Measurements from ENCODE around the gene PXDN.
"Not testable (repeated sequence)": the region's sequence is repeated elsewhere in the genome, so short reads cannot be mapped to it uniquely, and the experiment has no call there.

PXDN gene

DNA sequence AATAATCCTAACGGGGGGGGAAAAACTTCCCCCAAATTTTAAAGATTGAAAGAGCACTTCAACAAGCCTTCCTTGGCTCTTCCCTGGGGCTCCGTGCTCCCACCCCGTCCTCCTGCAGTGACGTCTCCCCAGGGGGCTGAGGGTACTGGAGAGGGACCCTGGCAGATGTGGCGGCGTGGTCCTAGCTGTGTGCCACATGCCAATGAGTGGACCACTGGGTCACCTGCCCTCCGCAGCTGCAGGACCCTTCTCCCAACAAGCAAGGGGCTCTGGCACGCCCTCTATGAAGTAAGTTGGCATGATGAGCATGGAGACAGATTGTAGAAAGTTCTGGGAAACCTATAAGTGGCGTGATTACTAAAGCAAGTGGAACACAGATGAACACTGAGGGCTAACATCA, 46.7 kb downstream of the PXDN start:
- DNase-seq: no peak

DNA sequence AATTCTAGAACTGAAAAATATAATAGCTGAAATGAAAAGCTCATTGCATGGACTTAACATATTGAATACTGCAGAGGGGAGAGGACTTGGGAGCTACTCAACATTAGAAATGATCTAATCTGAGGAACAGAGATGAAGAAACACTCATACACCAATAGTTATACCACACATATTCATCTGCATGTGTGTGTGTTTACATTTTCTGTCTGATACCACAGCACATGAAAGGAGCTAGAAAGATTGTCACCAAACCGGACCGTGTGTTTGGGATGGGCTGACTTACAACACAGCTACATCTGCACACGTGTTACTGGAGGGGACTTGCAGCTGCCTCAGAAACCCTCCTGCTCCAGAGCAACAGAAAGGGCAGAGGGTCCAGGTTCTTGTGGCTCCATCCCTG, 47.8 kb downstream of the PXDN start:
- DNase-seq: no peak

DNA sequence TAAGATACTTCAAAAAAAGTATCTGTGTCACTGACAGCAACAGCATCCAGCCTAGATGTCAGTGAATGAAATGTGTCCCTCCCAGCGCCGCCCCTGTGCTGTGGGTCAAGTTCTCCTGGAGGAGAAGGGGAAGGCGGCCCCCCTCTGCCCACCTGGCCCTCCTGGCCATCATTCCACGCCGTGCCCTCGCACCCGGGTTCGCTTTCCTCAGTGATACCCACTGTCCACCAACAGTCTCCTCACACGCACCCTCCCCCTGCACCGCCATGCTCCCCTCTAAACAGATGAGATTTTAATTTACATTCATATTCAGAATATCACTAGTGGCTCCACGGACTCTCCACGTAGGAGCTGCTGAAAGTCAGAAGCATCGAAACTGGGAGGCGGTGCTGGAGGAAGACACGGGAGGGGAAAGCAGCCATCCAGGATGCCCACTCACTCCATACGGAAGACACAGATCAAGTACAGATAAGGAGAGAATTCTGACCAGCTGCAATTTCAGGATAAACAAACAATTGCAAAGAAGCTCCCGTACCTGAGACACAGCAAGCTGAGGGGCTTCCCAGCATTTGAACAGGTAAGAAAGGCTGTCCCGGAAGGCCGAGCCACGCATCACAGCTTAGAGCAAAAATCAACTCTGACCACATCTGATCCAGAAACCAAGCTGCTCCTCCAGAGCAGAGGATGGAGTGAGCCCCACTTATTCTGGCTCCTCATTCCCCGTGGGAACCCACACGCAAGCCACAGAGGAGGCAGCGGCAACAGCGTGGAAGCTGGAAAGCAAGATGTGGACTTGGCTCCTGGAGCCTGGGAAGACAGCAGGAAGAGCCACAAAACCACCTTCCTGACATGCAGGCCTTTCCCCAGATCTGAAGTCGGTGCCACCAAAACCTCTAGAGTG, 49.7 kb downstream of the PXDN start:
- DNase-seq: no peak

DNA sequence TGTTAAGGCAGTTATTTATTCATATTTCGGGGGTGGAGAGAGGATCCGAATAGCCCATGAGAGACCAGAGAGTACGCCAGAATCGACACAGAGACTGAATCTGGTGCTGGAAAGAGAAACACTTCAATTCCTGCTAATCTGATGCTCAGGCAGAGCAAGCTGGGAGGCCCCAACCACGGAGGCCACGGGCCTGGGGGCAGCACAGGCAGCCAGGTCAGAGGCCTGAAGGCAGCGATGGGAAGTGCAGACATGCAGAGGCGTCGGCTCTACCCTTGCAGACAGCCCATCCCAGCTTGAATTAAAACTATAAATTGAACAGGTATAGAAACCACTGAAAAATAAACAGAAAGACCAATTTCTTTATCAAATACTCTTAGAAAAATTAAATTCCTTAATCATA, 50.6 kb downstream of the PXDN start:
- DNase-seq: no peak

DNA sequence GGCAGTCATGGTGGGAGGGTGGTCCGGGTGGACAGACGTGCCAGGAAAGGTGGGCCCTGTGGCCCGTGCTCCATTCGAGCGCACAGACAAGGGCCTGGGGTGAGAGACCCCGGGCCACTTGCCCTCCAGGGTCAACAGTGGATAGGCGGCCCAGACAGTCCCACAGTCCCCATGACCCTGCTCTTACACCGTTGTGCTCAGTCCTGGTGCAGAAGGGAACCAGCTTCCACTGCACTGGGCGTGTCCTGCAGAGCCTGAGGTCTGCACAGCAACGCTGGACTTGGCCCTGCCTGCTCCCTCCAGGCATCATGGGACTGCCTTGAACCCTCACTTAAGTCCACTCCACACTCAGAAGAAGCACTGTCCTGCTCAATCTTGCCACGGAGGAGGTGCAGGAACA, 52.0 kb downstream of the PXDN start:
- no peak for DNase-seq

DNA sequence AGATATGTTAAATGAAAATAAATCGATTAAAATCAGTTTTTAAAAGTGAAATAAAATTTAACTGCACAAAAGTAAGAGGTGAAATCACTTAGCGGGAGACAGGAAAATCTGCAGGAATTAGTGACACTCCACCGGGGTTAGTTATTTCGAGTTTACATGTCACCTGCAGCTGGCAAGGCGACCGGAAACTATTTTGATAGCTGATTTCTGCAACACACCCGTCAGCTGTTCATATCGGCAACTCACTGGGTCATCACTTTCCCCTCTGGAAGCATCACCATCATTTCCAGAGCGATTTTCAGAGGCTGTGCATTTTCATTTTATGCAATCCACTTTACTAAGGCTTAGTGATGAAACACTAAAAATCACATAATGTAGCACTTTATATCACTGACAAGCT, 52.9 kb downstream of the PXDN start:
- no peak for DNase-seq

DNA sequence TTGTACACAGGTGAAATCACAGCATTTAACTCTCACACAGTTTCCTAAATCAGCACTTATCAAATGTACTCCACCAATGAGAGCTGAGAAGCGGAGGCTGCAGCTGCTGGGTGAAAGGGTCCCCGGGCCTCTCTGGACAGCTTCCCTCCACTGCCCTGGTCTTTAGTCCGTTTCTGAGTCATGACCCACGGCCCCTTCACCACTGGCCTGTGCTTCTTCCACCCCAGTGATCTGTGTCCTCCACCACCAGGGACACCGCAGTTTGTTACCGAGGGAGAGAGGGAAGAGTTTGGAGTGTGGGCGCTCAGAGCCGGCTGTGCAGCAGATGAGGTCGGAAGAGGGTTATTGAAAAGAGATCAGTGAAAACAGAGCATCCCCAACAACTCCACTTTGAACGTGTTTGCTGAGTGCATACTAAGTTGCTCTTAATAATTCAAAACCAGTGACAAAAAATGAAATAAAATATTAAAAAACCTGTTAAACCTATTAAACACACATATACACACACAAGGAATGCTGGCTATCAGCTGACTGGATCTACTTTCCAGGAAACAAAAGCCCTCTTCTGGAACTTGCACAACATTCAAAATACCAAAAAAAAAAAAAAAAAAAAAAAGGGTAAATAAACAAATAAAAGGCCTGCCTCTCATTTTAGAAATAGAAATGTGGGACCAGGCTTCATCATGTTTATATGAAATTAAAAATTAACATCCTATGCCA, 54.1 kb downstream of the PXDN start:
- no peak for DNase-seq

DNA sequence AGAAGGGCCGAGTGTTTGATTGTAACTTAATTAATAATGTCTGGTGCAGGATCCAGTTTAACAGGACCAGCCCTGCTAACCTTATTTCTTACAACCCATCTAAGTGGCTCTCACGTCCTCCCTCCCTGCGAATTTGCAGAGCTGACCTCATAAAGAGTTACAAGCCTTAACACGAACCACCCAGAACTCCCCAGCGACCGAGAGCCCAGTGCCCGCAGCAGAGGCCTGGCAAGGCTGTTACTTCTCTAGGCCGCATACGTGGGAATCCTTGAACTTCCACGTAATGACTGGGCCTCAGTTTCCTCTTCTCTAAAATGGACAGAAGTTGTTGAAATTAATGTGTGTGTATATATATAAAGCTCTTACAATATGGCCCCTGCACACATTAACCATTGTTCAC, 55.5 kb downstream of the PXDN start:
- no peak for DNase-seq

DNA sequence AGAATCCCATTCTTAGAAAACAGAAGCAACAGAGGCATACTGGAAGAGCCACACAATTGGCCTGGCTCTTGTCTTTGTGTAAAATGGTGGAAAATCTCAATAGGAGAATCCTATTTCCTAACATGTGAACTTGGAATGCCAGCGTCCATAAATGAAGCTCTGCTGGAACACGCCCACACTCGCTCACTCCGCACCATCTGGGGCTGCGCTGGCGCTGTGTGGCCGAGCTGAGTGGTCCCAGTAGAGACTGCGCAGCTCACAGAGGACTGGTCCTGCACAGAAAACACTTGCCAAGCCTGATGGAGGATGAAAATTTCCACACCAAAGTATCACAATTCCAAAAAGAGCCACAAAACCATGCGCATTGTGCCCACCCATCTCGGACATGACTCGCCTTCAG, 56.2 kb downstream of the PXDN start:
- DNase-seq: no peak

DNA sequence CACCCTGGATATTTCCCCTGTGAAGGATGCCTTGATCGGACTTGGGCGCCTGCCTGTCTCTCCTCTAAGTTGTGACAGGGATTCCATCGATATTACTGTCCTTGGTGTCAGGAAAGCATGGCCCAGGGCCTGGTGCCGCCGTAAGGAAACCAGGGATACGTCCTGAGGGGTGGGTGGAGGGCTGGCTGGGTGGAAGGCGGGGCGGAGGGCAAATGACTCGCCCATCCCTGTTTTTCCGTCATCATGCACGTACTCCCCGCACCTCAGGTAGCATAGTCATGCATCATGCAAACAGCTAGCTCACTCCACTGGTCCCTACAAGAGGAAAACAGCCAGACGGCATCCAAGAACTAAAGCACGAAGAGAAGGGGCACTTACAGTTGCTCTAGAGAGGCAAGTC, 57.1 kb downstream of the PXDN start:
- DNase-seq: no peak

DNA sequence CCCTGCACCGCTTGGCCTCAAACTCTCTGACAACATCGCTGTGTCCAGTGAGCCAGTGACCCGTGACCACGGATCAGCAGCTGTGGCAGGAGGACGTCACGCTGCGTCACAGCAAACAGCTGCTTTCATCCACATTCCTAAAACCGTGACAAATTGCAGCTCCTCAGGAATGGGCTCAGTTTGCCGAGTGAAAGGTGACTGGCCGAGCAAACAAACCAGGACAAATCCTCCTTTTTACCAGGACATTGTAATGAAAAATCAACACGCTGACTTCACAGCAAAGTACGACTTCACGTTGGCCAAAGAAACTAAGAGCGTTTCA, 57.6 kb downstream of the PXDN start:
- no peak for DNase-seq

DNA sequence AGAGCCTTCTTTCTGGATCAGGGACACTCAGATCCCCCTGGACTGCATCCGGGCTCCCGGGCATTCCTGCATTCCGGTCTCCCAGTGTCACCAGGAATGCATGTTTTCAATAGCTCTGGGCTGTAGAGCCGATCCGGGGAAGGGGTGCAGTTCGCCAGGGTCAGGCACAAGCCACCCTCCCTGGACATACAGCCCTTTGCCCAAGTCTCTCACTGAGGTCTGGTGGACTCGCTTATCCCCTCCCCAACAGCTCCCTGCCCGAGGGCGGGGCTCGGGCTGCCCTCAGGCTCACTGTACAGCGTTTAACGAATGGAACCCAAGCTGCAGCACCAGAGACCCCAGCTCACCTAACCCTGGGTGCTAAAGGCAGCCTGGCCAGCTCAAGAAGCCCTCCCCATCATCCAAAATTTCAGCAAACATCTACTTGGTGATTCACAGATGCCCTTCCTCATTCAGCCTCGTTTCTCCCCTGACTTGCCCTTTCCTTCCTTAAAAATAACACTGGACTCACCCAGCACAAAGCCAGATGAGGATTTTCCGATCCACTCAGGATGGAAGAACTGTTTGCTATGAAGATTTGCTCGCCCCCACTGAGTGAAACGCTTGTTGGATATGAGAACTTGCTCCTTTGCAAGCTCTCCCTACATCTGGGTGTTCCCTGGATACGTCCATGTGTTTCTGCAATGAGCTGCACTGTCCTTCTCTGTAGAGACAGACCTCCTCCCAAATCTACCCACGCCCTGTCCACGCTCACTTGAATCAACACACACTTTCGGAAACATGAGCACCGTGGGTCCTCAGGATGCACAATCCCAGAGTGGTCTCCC, 58.1 kb downstream of the PXDN start:
- no peak for DNase-seq

DNA sequence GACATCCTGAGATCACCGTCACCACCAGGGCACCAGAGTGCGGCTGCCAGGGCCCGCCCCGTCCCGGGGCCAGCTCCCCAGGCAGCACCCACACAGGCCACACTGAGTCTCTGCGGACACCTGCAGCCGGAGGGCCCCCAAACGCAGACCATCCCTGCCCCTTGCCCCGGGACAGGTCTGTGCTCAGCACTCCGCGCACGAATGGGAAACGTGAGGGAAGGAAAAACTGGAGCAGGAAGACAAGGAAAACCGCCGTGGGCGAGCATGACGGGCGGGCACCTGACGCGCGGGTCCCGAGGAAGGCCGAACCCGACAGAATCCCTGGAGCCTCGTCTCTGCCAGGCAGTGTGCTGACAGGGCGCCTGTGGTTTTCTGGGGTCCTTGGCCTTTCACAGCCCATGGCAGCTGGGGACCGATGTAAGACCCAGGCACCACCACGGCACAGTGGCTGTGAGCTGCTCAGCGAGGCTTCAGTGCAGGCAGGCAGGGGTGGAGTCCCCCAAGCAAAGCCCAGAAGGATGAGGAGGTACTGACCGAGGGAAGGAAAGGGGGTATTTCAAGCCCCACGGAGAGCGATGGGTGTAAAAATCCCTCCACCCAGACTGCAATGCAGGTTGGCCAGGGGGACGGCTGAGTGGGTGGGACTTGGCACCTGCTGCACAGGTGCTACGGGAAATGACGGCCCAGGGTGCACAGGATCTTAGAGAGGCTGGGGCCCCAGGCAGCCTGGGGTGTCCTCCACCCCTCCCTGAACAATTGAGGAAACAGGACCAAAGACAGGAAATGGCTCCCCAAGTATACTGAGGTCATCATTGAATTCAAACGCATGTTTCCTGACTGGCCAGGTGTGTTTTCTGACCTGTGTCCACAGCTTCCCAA, 59.0 kb downstream of the PXDN start:
- no peak for DNase-seq

DNA sequence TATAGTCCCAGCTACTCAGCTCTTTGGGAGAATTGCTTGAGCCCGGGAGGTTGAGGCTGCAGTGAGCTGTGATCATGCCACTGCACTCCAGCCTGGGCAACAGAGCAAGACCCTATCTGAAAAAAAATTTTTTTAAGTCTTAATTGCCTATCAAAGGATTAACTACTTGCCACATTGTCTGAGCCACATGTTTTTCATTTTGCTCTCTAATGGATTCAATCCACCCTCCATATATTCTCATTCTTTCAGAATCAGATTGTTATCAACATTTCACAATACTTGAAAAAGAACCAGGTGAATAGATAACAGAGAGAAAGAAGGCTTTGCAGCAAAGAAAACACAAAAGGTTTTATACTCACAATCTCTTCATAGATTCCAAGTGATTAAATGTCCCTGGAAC, 61.0 kb downstream of the PXDN start:
- DNase-seq: no peak

DNA sequence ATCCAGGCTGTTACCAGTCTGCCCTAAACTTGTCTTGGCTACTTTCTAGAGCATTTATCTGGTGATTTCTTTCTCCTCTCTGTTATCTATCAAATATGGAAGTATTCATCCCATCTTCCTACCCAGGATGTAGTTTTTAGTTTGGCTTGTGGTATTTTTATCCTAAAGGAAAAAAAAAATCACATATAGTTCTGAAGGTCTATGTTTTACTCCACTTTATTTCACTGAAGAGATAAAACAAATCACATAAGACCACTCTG, 62.2 kb downstream of the PXDN start:
- DNase-seq: no peak

DNA sequence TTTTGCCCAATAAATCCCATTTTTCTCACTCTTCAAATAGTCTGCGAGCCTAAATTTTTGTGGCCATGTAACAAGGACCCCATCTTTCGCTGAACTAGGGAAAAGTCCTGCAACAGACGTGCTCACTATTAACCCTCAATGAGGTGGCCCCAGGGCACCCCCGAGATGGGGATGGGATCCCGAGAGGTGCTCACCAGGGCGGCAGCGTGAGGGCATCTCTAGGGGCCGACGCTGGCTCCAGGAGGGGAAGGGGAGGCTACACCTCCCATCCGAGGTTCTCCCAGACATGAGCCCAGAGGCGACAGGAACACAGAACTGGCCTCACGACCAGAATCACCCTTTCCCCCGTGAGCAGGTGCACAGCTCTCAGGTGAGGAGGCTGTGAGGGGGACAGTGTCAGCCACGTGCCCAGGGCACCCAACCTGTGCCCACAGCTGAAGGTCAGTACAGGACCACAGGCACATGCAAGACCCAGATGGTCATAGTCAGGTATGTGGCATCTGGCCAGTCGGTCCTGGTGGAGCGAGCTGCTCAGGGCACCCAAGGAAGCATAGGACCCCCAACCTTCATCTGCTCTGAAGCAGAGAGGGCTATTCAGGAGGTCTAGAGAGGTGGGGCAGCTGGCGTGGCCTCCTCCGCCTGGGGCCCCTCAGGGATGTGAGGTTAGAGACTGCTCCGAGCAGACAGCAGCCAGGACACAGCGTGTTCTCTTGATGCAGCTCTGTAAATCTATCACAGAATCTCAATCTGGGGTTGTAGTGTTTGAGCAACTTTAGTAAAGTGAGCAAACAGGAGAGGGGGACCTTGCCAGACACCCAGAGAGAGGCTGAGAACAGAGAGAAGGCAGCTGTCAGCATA, 62.8 kb downstream of the PXDN start:
- DNase-seq: no peak

DNA sequence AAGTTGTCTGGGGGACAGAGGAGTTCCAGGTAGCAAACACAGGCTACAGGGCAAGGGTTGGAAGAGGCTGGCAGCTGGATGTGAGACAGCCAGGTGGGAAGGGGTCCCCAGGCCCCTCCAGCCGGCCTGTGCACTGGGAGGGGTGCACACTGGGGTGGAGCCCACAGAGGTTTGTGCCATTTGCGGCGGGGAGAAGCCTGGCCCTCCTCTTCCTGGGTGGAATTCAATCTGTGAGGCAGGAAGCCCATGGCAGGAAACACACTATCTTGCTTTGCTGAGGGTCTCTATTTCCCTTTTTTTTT, 63.3 kb downstream of the PXDN start:
- DNase-seq: no peak

DNA sequence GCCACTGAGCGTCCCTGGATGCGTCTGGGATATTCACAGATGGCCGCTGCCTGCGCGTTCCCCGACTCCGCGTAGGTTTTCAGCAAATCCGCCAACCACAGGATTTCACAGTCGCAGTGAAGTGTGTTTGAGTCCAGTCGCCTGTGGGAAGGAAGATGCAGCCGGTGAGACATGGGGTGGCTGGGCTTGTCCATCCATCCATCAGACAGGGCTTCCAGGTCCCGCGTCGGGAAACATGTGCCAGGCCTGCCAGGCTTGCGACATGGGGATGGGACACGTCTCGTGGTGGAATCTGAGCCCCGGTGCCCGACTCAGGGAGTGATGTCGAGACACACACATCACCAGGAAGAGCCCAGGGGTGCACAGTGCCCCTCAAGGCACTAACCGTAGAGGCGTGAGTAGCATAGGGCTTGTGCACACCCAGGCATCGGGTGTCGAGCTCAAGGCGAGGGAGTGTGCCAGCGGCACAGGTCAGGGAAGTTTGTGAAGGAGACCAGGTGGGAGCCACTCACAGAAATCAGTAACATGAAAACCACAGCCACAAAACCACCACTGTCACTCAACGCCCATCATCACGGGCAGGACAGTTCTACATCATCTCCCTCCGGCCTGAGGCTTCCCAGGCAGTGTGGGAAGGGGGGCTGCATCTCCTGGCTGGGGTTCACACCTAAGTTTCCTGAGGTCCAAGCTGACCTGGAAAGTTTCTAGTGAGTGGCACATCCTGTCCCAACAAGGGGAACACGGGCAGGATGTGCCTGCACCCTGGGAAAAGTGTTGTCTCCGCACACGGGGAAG, 63.9 kb downstream of the PXDN start:
- DNase-seq: no peak

DNA sequence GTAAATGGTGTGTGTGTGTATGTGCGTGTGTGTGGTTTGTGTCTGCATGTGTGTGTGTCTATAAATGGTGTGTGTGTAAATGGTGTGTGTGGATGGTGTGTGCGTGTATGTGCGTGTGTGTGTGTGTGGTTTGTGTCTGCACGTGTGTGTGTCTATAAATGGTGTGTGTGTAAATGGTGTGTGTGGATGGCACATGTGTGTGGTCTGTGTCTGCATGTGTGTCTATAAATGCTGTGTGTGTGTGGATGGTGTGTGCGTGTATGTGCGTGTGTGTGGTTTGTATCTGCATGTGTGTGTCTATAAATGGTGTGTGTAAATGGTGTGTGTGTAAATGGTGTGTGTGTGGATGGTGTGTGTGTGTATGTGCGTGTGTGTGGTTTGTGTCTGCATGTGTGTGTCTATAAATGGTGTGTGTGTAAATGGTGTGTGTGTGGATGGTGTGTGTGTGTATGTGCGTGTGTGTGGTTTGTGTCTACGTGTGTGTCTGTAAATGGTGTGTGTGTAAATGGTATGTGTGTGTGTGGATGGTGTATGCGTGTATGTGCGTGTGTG, 64.8 kb downstream of the PXDN start:
- not testable (repeated sequence) for DNase-seq

DNA sequence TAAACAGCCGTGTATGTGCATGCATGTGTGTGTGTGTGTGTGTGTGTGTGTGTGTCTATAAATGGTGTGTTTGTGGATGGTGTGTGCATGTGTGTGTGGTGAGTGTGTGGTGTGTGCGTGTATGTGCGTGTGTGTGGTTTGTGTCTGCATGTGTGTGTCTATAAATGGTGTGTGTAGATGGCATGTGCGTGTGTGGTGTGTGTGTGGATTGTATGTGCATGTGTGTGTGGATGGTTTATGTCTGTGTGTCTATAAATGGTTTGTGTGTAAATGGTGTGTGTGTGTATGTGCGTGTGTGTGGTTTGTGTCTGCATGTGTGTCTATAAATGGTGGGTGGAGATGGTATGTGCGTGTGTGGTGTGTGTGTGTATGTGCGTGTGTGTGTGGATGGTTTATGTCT, 65.2 kb downstream of the PXDN start:
- DNase-seq: not testable (repeated sequence)

DNA sequence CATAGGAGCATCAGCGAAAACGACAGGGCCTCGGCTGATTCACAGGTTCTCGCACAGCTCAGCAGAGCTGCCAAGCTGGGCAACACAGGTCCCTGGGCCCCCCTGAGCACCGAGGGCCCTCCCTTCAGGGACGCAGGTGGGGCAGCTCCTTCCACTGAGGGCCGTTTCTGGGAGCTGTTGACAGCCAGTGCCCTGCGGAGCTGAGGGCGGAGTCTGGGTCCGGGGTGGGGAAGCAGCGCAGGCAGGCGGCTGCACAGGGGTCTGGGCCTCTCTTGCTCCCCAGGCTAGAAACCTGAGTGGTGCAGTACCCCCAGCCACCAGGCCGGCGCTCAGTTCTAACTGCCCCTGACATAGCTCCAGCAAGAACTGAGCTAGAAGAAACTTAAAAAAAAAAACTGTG, 65.7 kb downstream of the PXDN start:
- no peak for DNase-seq

Measured in NCI-H1436 (cell line).